GM03348 (cell line): ENCODE results near the gene ROS1.
"Not testable (repeated sequence)": the region's sequence is repeated elsewhere in the genome, so short reads cannot be mapped to it uniquely, and the experiment has no call there.

Experiments
- DNase-seq: peaks from one replicate; pipeline ENCODE4 v3.0.0; 2012; ENCODE audit warnings: low spot score

The ROS1 gene

DNA sequence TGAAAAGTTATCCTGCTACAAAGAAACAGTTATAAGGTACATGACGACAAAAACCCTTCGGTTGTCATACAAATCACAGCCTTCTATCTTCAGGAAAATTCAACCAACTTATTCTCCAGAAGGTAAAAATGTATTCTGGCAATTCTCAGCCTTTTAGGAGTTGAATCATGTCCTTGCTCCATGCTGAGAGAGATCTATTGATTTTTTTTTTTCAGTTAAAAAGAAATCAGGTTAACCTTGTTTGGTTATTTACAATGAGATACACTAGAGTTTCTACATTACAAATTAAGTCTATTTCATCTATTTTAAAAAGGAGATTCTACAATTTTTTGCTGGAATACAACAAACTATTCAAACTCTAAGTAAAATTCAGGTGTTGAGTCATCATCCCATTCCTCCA lies 45.4 kb downstream of the ROS1 start:
- DNase-seq, result no peak

DNA sequence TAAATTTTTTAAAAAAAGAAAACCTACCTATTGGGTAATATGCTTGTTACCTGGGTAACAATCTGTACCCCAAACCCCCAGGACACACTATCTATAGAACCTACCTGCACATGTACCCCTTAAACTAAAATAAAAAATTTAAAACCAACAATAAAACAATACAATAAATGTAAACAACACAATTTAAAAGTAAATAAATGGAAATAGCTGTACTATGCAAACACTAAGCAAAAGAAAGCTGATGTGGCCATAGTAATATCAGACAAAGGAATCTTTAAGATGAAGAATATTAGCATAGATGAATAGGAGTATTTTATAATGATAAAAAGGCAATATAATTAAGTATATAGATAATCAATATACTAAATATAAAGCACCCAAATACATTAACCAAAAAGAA lies 50.3 kb downstream of the ROS1 start:
- DNase-seq, result no peak

DNA sequence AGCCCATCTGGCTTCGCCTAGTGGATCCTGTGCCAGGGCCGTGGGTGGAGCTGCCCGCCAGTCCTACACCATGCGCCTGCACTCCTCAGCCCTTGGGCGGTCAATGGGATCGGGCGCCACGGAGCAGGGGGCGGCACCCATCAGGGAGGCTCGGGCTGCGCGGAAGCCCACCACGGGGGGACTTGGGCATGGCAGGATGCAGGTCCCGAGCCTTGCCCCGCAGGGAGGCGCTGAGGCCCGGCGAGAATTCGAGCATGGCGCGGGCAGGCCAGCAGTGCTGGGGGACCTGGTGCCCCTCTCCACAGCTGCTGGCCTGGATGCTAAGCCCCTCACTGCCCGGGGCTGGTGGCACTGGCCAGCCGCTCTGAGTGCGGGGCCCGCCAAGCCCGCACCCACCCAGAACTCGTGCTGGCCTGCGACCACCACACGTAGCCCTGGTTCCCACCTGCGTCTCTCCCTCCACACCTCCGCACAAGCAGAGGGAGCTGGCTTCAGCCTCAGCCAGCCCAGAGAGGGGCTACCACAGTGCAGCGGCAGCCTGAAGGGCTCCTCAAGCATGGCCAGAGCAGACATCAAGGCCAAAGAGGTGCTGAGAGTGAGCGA lies 52.4 kb downstream of the ROS1 start:
- DNase-seq, result no peak

DNA sequence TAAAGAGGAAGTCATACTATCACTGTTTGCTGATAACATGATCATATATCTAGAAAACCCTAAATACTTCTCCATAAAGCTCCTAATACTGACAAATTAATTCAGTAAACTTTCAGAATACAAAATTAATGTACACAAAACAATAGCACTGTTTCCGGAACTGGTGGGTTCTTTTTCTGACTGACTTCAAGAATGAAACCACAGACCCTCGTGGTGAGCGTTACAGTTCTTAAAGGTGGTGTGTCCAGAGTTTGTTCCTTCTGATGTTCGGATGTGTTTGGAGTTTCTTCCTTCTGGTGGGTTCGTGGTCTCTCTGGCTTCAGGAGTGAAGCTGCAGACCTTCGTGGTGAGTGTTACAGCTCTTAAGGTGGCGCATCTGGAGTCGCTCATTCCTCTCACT lies 53.5 kb downstream of the ROS1 start:
- DNase-seq, result not testable (repeated sequence)

DNA sequence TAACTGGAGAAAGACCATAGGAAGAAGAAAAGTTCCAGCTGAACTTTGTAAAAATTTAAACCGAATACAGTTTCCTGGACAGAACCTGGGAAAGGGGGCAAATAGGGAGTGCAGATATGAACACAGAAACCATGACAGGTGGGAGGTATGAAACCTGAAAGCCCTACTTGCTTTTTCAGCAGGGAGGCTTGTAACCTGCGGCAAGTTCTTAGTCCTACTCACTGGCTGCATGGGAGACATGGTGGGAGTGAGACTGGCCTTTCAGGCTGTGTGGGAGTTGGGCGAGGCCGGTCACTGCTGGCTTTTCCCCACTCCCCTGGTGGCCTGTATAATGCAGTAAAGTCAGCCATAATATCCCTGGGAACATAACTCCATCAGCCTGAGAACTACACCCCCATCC lies 54.2 kb downstream of the ROS1 start:
- no peak for DNase-seq

DNA sequence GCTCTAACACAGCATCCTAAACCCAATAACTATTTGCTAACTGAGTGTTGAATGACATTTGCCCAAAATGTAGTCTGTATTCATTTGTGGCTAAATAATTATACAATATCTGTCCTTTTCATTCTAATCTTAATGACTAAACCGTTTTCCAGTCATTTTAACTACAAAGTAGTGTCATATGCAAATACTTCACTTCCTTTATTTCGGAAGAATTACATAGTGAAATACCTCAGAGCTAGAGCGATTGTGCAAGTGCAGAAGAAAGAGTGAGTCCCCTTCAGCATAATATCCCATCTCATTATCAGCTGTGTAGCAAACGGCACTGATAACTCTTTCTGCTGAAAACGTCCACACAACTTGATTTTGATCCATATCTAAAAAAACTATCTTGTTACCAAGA lies 66.2 kb downstream of the ROS1 start:
- DNase-seq, result no peak

DNA sequence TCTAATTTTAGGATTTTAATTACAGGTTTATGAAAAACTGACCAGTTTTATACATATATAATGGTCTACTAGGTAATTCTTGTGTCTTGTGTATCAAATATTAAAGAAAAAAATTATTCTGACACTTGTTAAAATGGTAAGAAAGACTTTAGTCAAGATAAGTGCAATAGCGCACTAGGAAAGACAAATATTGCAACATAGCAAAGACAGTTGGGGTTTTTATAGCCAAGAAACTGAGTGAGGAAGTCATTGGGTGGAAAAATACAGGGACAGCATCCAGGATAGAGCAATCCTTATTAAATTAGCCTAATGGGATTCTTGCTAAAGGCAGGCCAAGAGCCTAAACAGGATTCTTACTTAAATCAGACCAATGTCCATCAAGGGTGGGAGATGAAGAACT lies 71.1 kb downstream of the ROS1 start:
- no peak for DNase-seq

DNA sequence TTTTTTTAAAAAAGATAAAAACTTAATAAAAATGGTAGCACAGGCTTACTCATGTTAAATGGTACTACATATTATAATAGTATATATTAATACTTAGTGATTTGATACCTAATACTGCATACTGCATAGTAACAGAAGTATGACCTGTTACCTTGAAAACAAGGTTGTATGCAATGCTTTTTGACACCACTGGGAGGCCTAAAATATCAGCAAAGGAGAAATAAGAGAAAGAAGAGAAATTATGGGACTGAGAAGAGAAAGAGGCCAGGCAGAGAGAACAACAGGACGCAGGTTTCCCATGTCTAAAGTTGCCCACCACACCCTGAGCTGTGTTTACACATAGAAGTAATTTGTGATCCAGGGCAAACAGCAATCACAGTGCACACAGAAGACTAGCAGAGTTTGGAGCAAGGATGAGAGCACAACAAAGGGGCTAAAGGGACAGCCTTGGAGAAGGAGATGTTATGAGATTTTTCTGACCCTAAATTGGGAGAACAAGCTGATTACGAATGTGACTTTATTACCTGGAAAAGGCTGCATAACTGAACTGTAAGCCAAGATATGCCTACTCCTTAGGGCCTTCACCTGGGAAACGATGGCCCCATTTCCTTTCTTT lies 73.2 kb downstream of the ROS1 start:
- DNase-seq, result peak; percentile 24

DNA sequence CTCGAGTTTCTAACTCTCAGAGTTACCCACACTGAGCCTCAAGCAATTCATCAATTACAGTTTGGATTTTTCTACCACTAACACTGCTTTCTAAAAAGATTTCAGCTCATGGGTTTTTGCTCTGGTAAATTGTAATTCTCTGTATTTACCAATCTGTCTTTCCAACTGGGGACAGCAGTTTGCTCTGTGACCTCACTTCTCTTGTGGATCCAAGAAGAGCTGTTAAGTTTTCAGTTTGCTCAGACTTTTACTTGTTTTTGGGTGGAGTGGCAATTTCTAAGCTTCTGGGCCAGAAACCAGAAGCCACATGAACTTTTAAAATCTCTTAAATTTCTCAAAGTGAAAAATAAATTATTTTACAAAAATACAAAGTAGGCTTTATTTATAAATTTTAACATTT lies 74.2 kb downstream of the ROS1 start:
- no peak for DNase-seq

DNA sequence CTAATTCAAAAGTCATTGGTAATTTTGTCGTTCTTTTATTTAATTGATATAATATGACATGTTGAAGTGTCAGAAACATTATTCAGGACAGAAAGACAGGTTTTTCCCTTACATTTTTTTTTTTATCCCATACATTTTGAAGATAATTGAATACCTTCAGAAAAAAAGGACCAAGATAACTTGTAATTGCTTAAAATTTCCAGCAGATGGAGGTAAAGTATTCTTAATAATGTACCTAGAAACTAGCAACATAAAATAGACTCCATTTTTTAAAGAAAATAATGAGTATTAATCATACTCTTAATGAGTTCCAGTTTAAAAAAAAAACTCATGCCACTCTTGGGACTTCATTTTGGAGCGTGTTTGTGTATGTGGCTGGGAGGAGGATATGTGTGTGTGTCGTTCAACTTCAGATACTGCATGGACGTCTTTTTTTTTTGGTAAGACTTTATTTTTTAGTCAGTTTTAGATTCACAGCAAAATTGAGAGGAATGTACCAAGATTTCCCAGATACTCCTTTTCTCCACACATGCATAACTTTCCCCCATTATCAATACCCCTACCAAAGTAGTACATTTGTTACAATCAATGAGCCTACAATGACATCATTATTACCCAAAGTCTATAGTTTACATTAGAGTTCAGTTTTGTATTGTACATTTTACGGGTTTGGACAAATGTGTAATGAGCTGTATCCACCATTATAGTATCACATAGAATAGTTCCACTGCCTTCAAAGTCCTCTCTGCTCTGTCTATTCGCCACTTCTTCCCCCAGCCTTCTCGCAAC lies 79.4 kb downstream of the ROS1 start:
- DNase-seq, result peak; percentile 45

DNA sequence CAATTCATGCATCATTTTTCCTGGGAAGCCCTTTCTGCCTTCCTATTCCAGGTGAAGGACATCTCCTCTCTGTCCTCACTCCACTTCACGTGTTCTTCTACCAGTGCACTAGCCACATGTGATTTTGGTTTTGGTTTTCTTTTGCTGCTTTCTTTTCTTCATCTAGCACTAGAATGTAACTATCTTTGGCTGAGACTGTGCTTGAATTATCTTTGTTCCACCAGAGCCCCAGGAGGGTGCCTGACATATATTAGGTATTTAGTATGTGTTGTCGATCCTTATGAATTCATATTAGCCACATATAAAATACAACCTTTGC lies 80.5 kb downstream of the ROS1 start:
- DNase-seq, result no peak

DNA sequence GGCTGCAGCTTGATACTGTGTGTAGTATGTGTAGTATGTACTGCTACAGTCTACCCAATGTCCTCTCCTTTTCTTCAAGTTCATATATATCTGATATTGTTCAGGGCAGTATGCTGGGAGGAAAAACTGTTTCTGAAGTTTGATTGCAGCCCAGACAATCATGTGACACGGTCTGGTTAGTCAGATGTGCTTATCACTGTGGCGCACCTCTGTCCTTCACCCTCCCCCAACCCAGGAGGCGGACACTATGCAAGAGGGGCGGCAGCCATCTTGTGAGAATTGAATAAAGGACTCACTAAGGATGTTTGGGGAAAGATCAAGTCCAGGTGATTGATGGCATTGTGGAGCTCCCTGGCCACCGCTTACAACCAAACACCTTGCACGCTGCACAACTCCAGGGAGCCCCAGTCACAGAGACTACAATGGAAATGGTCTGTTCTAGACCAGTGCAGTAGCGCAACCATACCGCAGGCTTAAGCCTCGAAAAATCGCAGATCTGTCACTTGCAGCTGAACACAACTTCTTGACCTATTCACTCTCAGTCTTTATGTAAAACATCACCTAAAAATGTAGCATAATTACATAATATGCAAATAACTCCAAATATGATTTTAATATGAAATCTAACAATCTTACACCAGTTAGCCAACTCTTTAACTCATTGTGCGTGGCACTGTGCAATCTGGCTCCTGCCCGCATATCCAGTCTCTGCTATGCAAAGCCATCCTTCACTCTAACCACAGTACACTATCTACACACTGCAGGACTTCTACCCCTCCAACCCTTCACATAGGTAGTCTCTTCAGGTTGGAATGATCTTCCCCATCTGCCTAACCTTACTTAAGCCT lies 81.1 kb downstream of the ROS1 start:
- no peak for DNase-seq

DNA sequence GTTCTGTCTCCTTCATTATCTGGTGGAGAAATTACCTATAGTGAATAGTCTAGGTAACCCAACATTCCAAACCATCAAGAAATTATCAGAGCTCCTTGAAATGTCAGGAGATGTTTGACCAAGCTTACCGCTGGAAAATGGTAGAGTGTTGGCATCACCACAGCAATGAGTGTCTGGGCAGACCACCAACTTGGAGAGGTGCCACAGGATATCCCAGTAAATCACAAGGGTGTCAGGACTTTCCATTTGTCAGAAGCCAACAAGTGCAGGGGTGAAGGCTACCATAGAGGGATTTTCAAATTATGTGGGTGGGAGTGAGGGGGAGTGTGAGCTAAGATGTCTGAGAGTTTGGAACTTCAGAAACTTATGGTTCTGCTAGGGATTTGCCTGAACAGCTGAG lies 87.2 kb downstream of the ROS1 start:
- DNase-seq, result no peak

DNA sequence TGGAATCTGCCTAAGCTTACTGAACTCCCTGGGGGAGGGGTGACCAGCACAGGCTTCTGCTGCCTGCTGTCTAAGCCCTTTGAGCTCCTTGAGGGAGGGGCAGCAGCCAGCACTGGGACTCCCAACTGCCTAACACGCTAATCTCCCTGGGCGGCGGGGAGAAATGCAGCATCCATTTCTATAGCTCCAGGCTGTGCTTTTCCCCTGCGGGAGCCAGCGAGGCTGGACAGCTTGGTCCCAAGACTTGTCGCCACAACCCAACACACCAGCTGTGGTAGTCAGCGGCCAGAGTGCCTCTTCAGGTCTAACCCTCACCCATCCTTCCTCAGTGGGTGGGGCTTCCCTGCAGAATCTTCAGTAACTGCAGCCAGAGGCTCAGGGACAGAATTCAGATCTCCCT lies 95.8 kb downstream of the ROS1 start:
- no peak for DNase-seq

DNA sequence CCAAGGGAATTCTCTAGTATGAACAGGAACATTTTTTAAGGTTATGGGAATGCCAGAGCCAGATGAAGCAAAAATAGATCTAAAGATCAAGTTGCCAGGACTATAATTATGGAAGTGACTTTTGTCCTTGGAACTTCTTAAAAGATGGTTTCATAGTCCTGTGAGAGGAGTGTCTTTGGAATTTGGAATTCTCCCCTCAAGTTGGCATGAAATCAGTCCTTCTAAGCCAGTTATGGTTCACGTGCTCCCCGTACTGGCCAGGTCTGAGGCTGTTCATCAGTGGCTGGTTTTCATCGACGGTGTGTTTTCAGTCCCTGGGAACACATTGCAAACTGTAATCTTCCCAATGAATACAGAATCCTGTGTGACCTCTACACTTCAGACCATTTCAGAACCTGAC lies 97.2 kb downstream of the ROS1 start:
- DNase-seq, result no peak

DNA sequence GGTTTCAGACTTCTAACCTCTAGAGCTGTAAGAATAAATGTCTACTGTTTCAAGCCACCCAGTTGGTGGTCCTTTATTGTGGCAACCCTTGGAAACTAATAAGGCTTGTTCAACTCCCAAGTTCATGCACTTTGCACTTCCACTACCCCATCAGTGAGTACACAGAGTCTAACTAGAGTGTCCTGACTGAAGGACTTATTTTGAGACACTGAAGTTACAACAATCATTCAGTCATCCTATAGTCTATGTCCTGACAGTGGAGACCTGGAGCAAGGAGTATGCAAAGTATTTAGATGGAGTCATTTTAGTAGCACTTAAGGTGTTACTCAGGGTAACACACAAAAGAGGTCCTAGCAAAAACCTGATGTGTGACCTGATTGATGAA lies 97.7 kb downstream of the ROS1 start:
- no peak for DNase-seq

DNA sequence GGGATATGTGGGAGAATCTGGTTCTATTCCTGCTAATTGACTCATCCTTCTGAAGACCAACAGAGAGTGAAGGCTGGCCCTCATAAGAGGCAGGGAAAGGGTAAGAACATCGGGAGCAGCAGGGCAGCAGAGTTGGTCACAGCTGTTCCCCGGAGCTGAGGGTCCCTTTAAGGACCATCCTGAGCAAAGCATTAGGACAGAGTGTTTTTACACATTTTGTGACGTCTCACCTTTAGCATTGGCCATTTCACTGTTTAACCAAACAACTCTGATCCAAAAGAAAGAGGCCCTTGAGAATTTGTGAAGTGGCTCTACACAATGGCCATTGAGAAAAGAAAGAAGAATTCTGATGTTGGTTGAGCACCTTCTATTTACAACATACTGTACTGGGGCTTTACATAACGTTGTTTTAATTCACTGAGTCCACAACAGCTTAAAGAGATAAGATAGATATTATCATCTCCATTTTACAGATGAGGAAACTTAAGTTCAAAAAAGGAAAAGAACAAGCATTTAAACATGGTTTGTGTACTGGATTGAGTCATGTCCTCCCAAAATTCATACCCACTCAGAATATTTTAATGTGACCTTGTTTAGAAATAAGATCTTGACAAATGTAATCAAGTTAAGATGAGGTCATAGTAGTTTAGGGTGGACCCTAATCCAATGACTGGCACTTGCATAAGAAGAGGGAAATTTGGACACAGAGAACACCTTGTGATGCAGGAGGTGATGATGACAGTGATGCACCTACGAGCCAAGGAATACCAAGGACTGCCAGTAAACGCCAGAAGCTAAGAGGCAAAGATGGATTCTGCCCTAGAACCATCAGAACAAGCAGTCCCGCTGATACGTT lies 98.4 kb downstream of the ROS1 start:
- DNase-seq, result no peak

DNA sequence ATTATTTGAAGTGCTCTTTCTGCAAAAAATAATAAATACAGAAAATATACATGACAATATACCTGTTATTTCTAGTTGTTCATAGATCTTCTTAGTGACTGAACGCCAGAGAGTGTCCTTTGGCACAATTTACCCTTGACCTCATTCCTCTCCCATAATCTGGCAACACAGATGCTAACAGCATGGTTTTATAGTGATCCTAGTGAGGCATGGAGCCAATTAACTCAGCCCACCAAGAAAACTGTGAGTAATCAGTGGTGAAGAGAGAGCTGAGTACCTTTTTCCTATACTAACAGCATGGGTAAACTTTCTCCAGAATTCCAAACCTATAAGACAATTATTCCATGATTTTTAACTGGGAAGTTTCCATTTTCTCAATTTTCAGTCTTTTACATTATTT lies 99.3 kb downstream of the ROS1 start:
- DNase-seq, result no peak

DNA sequence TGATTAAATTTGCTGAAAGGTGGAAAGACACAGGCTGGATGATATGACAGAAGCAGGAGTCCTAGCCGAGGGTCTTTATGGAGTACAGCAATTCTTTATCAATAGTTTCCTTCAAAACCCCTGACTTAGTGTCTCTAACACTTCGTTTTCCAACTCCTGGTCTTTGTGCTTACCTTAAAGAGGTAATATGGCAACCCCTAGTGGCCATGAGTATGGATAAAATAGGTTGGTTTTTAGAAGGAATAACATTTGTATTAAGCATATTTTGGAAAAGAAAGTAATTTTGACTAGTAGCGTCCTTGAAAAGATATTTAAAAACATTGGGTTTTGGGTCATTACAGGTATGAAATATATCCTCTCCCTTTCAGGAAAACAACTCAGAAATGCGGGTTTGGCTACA lies 108.5 kb downstream of the ROS1 start:
- DNase-seq, result no peak

DNA sequence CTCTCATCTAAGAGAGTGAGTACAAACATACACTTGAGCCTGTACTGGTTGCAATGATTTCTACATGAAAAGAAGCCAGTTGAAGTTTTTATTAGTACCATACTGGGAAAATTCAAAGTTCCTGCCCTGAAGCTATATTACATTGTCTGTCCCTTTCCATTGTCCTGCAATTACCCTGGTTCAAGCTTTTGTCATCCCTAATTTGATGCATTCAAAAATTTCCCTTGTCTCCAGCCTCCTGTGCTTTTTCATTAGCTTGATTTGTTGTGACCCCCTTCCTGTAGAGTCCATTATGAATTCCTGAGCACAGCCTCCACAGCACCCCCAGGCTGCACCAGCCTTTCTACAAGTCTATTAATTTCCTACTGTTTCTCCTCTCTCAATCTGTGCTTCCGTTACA lies 114.0 kb downstream of the ROS1 start:
- no peak for DNase-seq

DNA sequence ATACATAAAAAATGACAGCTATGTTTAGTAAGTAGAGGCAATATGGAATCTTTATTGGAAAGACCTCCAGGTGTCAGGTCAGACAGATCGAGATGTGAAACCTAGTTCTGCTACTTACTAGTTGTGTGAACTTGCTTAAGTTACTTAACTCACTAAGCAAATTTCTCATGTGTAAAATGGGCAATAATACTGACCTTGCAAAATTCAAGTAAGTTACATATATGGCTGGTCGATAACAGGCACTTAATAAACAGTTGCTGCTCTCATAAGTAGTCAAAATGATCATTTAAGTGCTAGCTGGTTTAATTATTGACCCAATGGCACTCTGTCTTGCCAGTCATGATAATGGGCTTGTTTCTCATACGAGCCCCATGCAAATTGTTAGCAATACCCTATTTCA lies 114.4 kb downstream of the ROS1 start:
- DNase-seq, result no peak

DNA sequence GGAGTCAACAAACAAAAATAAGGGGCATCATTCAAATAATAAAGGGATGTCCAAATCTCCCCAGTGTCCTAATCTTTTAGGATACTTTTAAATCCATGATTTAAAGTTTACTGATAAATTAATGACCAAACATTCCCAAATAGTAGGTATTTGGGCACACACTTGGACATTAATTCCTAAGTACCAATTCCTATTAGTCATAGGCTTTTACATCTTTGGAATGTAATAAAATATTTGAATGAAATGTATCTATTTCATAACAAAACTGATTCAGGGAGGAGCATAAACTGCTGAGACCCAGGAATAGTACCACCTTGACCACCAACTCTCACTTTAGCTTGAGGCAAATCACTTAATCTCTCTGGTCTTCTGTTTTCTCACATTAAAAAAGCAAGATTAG lies 116.1 kb downstream of the ROS1 start:
- DNase-seq, result no peak
